WTC11 (cell line): ENCODE results near the gene ARL15.

Source experiments
- ESRRA ChIP-seq: sonication (generic); formaldehyde crosslinking; IDR thresholded peaks from 2 replicates; pipeline ENCODE4 v1.8.1; 2022; ENCODE audit warnings: mild to moderate bottlenecking, missing genetic modification reagents, borderline replicate concordance
- FOXP1 ChIP-seq: sonication (generic); formaldehyde crosslinking; IDR thresholded peaks from 2 replicates; pipeline ENCODE4 v1.8.0; 2022; ENCODE audit warnings: missing genetic modification reagents, mild to moderate bottlenecking, moderate library complexity, borderline replicate concordance
- GABPB1 ChIP-seq: sonication (generic); formaldehyde crosslinking; IDR thresholded peaks from 2 replicates; pipeline ENCODE4 v1.8.1; 2023; ENCODE audit warnings: mild to moderate bottlenecking, missing genetic modification reagents
- JUN ChIP-seq: sonication (generic); formaldehyde crosslinking; IDR thresholded peaks from 2 replicates; pipeline ENCODE4 v1.8.0; 2023; ENCODE audit warnings: mild to moderate bottlenecking, missing genetic modification reagents
- MYBL2 ChIP-seq: sonication (generic); formaldehyde crosslinking; IDR thresholded peaks from 2 replicates; pipeline ENCODE4 v1.8.1; 2023; ENCODE audit warnings: mild to moderate bottlenecking, moderate library complexity, missing genetic modification reagents
- NR3C1 ChIP-seq: sonication (generic); formaldehyde crosslinking; conservative IDR thresholded peaks from 2 replicates; pipeline ENCODE4 v1.8.1; 2023; ENCODE audit warnings: low read depth, mild to moderate bottlenecking, missing genetic modification reagents
- ZNF423 ChIP-seq: fragments of 250-450 bp; sonication (Bioruptor Pico); IDR thresholded peaks from 2 replicates; pipeline ENCODE4 v2.1.2; 2022; ENCODE audit warnings: mild to moderate bottlenecking, moderate library complexity
- TF ChIP-seq, protein P1 (sequence below): sonication (generic); formaldehyde crosslinking; IDR thresholded peaks from 2 replicates; pipeline ENCODE4 v1.8.0; 2022; ENCODE audit warnings: missing genetic modification reagents
- TF ChIP-seq, protein P2 (sequence below): fragments of 200-600 bp; IDR thresholded peaks from 2 replicates; pipeline ENCODE4 v1.8.0; 2022; ENCODE audit warnings: antibody characterized with exemption
- TF ChIP-seq, protein P3 (sequence below): sonication (generic); formaldehyde crosslinking; IDR thresholded peaks from 2 replicates; pipeline ENCODE4 v1.8.0; 2023; ENCODE audit warnings: missing genetic modification reagents, mild to moderate bottlenecking, borderline replicate concordance
- TF ChIP-seq, protein P4 (sequence below): sonication (generic); formaldehyde crosslinking; IDR thresholded peaks from 2 replicates; pipeline ENCODE4 v1.8.1; 2023; ENCODE audit warnings: mild to moderate bottlenecking, missing genetic modification reagents, moderate library complexity

DNA sequence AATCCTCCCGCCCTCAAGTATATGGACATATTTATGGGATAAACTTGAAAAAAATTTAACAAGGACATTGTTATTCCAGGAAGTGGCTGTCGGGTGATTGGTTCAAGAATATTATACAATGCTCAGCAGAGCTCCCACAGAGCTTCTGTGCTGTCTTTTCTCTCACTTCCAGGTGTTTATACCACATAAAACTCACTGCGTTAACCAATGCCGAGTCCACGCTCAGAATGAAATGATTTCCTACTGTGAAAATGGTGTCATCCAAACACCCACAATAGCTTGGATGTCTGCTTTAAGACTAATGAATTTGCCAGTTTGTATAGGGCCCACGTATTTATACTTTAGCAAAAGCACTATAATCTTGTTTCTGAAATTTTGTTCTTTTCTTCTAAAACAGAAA lies 381.7 kb downstream of the ARL15 start:
- TF ChIP-seq, protein P1, sequence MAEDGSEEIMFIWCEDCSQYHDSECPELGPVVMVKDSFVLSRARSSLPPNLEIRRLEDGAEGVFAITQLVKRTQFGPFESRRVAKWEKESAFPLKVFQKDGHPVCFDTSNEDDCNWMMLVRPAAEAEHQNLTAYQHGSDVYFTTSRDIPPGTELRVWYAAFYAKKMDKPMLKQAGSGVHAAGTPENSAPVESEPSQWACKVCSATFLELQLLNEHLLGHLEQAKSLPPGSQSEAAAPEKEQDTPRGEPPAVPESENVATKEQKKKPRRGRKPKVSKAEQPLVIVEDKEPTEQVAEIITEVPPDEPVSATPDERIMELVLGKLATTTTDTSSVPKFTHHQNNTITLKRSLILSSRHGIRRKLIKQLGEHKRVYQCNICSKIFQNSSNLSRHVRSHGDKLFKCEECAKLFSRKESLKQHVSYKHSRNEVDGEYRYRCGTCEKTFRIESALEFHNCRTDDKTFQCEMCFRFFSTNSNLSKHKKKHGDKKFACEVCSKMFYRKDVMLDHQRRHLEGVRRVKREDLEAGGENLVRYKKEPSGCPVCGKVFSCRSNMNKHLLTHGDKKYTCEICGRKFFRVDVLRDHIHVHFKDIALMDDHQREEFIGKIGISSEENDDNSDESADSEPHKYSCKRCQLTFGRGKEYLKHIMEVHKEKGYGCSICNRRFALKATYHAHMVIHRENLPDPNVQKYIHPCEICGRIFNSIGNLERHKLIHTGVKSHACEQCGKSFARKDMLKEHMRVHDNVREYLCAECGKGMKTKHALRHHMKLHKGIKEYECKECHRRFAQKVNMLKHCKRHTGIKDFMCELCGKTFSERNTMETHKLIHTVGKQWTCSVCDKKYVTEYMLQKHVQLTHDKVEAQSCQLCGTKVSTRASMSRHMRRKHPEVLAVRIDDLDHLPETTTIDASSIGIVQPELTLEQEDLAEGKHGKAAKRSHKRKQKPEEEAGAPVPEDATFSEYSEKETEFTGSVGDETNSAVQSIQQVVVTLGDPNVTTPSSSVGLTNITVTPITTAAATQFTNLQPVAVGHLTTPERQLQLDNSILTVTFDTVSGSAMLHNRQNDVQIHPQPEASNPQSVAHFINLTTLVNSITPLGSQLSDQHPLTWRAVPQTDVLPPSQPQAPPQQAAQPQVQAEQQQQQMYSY (CRISPR knock-in tag), result no peak
- TF ChIP-seq, protein P2, sequence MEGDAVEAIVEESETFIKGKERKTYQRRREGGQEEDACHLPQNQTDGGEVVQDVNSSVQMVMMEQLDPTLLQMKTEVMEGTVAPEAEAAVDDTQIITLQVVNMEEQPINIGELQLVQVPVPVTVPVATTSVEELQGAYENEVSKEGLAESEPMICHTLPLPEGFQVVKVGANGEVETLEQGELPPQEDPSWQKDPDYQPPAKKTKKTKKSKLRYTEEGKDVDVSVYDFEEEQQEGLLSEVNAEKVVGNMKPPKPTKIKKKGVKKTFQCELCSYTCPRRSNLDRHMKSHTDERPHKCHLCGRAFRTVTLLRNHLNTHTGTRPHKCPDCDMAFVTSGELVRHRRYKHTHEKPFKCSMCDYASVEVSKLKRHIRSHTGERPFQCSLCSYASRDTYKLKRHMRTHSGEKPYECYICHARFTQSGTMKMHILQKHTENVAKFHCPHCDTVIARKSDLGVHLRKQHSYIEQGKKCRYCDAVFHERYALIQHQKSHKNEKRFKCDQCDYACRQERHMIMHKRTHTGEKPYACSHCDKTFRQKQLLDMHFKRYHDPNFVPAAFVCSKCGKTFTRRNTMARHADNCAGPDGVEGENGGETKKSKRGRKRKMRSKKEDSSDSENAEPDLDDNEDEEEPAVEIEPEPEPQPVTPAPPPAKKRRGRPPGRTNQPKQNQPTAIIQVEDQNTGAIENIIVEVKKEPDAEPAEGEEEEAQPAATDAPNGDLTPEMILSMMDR, result no peak
- TF ChIP-seq, protein P3, sequence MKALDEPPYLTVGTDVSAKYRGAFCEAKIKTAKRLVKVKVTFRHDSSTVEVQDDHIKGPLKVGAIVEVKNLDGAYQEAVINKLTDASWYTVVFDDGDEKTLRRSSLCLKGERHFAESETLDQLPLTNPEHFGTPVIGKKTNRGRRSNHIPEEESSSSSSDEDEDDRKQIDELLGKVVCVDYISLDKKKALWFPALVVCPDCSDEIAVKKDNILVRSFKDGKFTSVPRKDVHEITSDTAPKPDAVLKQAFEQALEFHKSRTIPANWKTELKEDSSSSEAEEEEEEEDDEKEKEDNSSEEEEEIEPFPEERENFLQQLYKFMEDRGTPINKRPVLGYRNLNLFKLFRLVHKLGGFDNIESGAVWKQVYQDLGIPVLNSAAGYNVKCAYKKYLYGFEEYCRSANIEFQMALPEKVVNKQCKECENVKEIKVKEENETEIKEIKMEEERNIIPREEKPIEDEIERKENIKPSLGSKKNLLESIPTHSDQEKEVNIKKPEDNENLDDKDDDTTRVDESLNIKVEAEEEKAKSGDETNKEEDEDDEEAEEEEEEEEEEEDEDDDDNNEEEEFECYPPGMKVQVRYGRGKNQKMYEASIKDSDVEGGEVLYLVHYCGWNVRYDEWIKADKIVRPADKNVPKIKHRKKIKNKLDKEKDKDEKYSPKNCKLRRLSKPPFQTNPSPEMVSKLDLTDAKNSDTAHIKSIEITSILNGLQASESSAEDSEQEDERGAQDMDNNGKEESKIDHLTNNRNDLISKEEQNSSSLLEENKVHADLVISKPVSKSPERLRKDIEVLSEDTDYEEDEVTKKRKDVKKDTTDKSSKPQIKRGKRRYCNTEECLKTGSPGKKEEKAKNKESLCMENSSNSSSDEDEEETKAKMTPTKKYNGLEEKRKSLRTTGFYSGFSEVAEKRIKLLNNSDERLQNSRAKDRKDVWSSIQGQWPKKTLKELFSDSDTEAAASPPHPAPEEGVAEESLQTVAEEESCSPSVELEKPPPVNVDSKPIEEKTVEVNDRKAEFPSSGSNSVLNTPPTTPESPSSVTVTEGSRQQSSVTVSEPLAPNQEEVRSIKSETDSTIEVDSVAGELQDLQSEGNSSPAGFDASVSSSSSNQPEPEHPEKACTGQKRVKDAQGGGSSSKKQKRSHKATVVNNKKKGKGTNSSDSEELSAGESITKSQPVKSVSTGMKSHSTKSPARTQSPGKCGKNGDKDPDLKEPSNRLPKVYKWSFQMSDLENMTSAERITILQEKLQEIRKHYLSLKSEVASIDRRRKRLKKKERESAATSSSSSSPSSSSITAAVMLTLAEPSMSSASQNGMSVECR, result no peak
- TF ChIP-seq, protein P4, sequence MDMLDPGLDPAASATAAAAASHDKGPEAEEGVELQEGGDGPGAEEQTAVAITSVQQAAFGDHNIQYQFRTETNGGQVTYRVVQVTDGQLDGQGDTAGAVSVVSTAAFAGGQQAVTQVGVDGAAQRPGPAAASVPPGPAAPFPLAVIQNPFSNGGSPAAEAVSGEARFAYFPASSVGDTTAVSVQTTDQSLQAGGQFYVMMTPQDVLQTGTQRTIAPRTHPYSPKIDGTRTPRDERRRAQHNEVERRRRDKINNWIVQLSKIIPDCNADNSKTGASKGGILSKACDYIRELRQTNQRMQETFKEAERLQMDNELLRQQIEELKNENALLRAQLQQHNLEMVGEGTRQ (CRISPR knock-in tag), result no peak
- TF ChIP-seq ESRRA (CRISPR knock-in tag) (no peak), NR3C1 (no peak), JUN (CRISPR knock-in tag) (no peak), MYBL2 (no peak), FOXP1 (CRISPR knock-in tag) (no peak), ZNF423 (no peak), GABPB1 (CRISPR knock-in tag) (no peak)
